Fibroblast of pulmonary artery (primary cell): ENCODE data around the gene TACC2.

Experiments used
- DNase-seq: peaks from one replicate; pipeline ENCODE4 v3.0.0-alpha.2; 2010; ENCODE audit warnings: low read depth
- H3K4me3 ChIP-seq: replicated peaks from 2 replicates; pipeline ENCODE4 v1.5.1; 2011; ENCODE audit warnings: low read depth, mild to moderate bottlenecking, control low read depth, low read length, moderate library complexity
- TF ChIP-seq, protein P1 (sequence below): IDR thresholded peaks from 2 replicates; pipeline ENCODE4 v1.5.1; 2011; ENCODE audit warnings: mild to moderate bottlenecking, control low read depth, low read length, inconsistent platforms; ENCODE audit errors: missing control alignments

Gene TACC2

DNA sequence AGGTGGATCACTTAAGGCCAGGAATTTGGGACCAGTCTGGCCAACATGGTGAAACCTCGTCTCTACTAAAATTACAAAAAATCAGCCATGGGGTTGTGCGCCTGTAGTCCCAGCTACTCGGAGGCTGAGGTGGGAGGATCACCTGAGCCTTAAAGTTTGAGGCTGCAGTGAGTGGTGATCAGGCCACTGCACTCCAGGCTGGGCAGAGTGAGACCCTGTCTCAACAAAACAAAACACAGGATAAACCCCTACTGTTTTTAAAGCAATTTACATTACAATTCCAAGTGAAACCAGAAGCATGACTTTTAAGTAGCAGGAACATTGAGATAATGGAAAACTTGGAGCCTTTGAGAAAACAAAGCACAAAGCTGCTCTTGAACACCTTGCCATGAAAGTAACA is 189.7 kb downstream of the TACC2 start:
- no peak for DNase-seq
- no peak overlapping the region for H3K4me3 ChIP-seq
- TF ChIP-seq, protein P1, sequence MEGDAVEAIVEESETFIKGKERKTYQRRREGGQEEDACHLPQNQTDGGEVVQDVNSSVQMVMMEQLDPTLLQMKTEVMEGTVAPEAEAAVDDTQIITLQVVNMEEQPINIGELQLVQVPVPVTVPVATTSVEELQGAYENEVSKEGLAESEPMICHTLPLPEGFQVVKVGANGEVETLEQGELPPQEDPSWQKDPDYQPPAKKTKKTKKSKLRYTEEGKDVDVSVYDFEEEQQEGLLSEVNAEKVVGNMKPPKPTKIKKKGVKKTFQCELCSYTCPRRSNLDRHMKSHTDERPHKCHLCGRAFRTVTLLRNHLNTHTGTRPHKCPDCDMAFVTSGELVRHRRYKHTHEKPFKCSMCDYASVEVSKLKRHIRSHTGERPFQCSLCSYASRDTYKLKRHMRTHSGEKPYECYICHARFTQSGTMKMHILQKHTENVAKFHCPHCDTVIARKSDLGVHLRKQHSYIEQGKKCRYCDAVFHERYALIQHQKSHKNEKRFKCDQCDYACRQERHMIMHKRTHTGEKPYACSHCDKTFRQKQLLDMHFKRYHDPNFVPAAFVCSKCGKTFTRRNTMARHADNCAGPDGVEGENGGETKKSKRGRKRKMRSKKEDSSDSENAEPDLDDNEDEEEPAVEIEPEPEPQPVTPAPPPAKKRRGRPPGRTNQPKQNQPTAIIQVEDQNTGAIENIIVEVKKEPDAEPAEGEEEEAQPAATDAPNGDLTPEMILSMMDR: no peak

DNA sequence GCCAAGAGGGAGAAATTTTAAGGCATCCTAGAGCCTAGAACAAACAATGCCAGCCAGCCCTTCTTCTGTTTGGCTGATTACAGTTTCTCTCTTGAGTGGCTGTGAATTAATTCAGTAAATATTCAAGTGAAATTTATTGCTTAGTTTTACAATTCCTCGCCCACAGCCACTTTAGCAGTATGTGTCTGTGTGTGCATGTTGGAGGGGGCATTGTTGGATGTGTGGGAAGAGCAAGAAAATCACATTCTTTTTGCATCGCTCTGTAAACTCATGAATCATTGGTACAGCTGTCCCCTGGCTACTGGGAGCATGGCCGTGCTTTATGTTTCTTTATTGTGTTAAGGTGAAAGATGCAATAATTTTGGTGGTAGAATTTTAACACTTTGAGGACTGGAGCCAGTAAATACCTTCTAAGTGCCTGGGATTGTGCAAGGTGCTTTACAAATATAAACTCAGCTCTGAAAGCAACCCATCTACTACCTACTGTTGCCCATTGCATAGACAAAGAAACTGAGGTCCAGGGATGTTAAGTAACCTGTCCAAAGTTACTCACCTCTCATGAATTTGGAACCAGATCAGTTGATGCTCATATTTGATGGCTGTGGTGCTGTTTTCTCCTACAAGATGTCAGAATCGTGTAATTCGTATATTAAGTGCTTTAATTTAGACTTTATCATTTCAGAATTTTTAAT is 192.2 kb downstream of the TACC2 start:
- H3K4me3 ChIP-seq: no peak overlapping the region
- TF ChIP-seq, protein P1: no peak
- peak; percentile 45 for DNase-seq

DNA sequence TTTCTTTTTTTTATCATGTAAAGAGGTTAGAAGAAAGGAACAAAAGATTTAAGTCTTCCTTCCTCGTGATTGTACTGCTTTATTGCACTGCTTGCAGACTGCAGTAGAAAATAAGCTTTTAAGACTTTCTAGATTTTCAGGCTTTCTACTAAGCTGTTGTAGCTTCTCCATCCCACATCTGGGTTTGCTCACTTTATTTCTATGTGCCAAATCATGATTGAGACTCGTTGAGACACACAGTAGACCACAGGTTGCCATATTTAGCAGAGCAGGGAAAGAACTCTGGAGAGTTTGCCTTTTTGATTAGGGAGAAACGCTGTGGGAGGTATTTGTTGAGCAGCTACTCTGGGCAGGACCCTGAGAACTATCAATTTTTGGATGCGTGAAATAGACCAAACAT is 192.9 kb downstream of the TACC2 start:
- no peak overlapping the region for H3K4me3 ChIP-seq
- DNase-seq: no peak
- TF ChIP-seq, protein P1: no peak

DNA sequence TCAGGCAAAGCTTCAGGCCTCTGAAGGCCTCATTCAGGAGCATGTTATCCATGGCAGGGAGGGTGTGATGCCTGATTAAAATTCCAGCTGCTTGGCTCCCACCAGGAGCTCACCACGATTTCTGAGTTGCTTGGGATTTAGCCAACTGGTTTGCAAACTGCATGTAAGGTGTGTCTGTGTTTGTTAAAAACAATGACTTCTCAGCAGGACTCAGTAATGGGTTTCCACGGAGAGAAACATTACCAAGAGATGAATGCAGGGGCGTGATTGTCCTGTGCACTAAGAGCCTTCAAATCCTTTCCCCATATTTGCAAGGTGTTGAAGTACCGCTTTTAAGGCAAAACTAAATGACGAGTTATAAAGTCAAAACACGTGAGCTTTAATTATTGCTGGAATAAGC is 193.3 kb downstream of the TACC2 start:
- DNase-seq: no peak
- no peak overlapping the region for H3K4me3 ChIP-seq
- TF ChIP-seq, protein P1: no peak

DNA sequence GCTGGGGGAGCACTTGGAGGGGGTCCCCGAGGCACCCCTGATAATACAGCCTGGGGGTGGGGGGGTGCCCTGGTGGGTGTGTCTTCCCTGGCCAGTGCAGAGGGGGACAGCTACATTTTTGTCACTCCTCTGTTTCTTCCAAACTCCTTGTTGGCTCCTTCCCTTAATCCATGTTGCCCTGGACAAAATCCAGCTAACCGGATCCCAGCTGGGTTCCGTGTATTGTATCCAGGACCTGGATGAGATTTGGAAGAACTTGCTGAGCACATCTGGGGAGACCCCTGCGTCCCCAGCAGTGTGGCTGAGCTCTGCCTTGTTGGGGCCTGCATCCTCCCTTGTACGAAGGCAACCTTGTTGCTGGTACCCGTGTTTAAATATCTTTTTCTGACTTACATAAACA is 195.3 kb downstream of the TACC2 start:
- no peak for DNase-seq
- H3K4me3 ChIP-seq: no peak overlapping the region
- TF ChIP-seq, protein P1: no peak

DNA sequence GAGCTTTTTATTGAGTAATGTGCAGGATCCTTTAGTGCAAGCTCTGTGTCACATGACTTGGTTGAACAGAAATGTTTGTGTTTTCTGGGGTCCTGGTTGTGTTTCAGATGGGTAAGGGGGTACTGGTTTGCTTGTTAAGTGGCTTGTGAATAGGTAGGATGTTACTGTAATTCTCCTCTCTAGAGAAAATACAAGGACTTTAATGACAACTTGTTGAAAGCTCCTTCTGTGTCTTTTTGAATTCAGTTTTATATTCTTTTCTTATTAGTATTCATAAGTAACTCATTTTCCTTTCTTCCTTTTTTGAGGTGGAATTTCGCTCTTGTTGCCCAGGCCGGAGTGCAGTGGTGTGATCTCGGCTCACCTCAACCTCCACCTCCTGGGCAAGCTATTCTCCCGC is 196.7 kb downstream of the TACC2 start:
- TF ChIP-seq, protein P1: no peak
- DNase-seq: no peak
- no peak overlapping the region for H3K4me3 ChIP-seq
